HepG2 (cell line): ENCODE results near the gene CREB3. TPM values are rescaled to one million over a fixed set of nuclear protein-coding genes. Genes with fewer than 3 reads are reported as not detected.

ENCODE experiments used
- ATAC-seq: fragments of 200-7000 bp; cut with Tn5 transposase; 3 replicates; pipeline ENCODE4 v1.9.1; 2020; ENCODE audit warnings: mild to moderate bottlenecking, moderate library complexity
- BruUV-seq: library from RNA; stranded (reverse); fragments of 400-500 nt; replicated peaks from 2 replicates; lab custom pipeline; 2021; lab: Mats Ljungman, UMichigan
- CTCF ChIA-PET: fragments of 300-600 bp; formaldehyde crosslinking; extraction: SDS; loops from one replicate; lab custom pipeline; 2021; ENCODE audit warnings: low total read pairs, inconsistent platforms, low intra/inter-chr PET ratio; lab: Yijun Ruan, JAX
- POLR2A ChIA-PET: fragments of 350-600 bp; sonication (Branson Sonifier 250); formaldehyde crosslinking; loops from one replicate; lab custom pipeline; 2020; ENCODE audit warnings: antibody characterized with exemption, inconsistent platforms; lab: Yijun Ruan, JAX
- DNase-seq: peaks from one replicate; pipeline ENCODE4 v3.0.0-alpha.2; 2015; ENCODE audit warnings: low spot score
- FAIRE-seq: peaks from 3 replicates; lab custom pipeline; 2011; peaks lifted over from hg19 to GRCh38; lab: Jason Lieb, UNC
- H2AFZ ChIP-seq: one replicate; pipeline ENCODE4 v1.6.1; 2011; ENCODE audit warnings: low read length, inconsistent platforms
- H3K27ac ChIP-seq: fragments of 300-600 bp; 3 replicates; pipeline ENCODE4 v1.8.0; 2011; ENCODE audit warnings: mixed run types, mild to moderate bottlenecking, mixed read lengths, low read length, inconsistent platforms; ENCODE audit not compliant: insufficient read depth; ENCODE audit errors: extremely low read length
- H3K27me3 ChIP-seq, 2 experiments: fragments of 200-600 bp in 1 of 2; 2 replicates in 1 of 2; 3 replicates in 1 of 2; pipeline versions ENCODE4 v1.6.0 to v1.8.0; 2011; ENCODE audit warnings: low read length in 2 of 2, mild to moderate bottlenecking in 2 of 2, moderate library complexity in 2 of 2, inconsistent platforms in 1 of 2; ENCODE audit not compliant: insufficient read depth in 2 of 2, control insufficient read depth in 1 of 2
- H3K36me3 ChIP-seq, 2 experiments: fragments of 200-600 bp in 1 of 2; replicated peaks in 1 of 2; 2 replicates in 1 of 2; 3 replicates in 1 of 2; pipeline versions ENCODE4 v1.5.1 to v1.8.0; 2011; ENCODE audit warnings: low read length in 2 of 2, inconsistent platforms in 1 of 2; ENCODE audit not compliant: insufficient read depth in 2 of 2, control insufficient read depth in 1 of 2
- H3K4me1 ChIP-seq: 2 replicates; pipeline ENCODE4 v1.5.1; 2012; ENCODE audit warnings: low read length, inconsistent platforms; ENCODE audit not compliant: insufficient read depth
- H3K4me2 ChIP-seq: 2 replicates; pipeline ENCODE4 v1.6.0; 2011; ENCODE audit warnings: low read depth, low read length, inconsistent platforms
- H3K4me3 ChIP-seq, 3 experiments: fragments of 200-600 bp in 1 of 3; sonication (generic), shearing (Covaris generic) in 1 of 3; replicated peaks in 1 of 3; 2 replicates each; pipeline ENCODE4 v1.5.1; 2011 to 2016; ENCODE audit warnings: low read length in 3 of 3, inconsistent platforms in 2 of 3, low read depth in 2 of 3, mild to moderate bottlenecking in 2 of 3, control low read depth in 1 of 3, mixed read lengths in 1 of 3; ENCODE audit not compliant: insufficient read depth in 1 of 3
- H3K79me2 ChIP-seq: one replicate; pipeline ENCODE4 v1.6.1; 2011; ENCODE audit warnings: low read length, inconsistent platforms; ENCODE audit not compliant: insufficient read depth
- H3K9ac ChIP-seq: 2 replicates; pipeline ENCODE4 v1.6.0; 2011; ENCODE audit warnings: mild to moderate bottlenecking, low read depth, low read length, inconsistent platforms; ENCODE audit not compliant: insufficient read depth
- H3K9me3 ChIP-seq: 2 replicates; pipeline ENCODE4 v1.5.1; 2012; ENCODE audit warnings: mild to moderate bottlenecking, low read length
- H4K20me1 ChIP-seq: 2 replicates; pipeline ENCODE4 v1.6.0; 2011; ENCODE audit warnings: inconsistent platforms, mild to moderate bottlenecking, low read length, moderate library complexity; ENCODE audit not compliant: insufficient read depth
- ARID5B ChIP-seq: IDR thresholded peaks from 2 replicates; pipeline ENCODE4 v1.4.0; 2020; ENCODE audit warnings: mild to moderate bottlenecking, missing genetic modification reagents
- BCL6 ChIP-seq: IDR thresholded peaks from 2 replicates; pipeline ENCODE4 v1.6.1; 2016; ENCODE audit warnings: missing genetic modification reagents, missing compliant biosample characterization
- HNF4G ChIP-seq, 2 experiments: sonication (generic) in 1 of 2; formaldehyde crosslinking in 1 of 2; IDR thresholded peaks; 2 replicates each; pipeline versions ENCODE4 v1.4.0 to v1.6.1; 2011 to 2020; ENCODE audit warnings: borderline replicate concordance in 2 of 2, low read depth in 2 of 2, mild to moderate bottlenecking in 2 of 2, low read length in 1 of 2, missing genetic modification reagents in 1 of 2, moderate library complexity in 1 of 2
- KLF16 ChIP-seq, 2 experiments: sonication (generic) in 1 of 2; formaldehyde crosslinking in 1 of 2; IDR thresholded peaks; 2 replicates each; pipeline versions ENCODE4 v1.6.1 to v1.8.0; 2016 to 2023; ENCODE audit warnings: missing genetic modification reagents in 2 of 2, missing compliant biosample characterization in 1 of 2
- LRRFIP1 ChIP-seq: sonication (generic); formaldehyde crosslinking; conservative IDR thresholded peaks from 2 replicates; pipeline ENCODE4 v1.4.0; 2020; ENCODE audit warnings: missing genetic modification reagents
- MIXL1 ChIP-seq: IDR thresholded peaks from 2 replicates; pipeline ENCODE4 v1.6.1; 2016
- MYC ChIP-seq: sonication (generic); formaldehyde crosslinking; IDR thresholded peaks from 2 replicates; pipeline ENCODE4 v1.9.0; 2021; ENCODE audit warnings: missing genetic modification reagents, borderline replicate concordance
- NFKBIZ ChIP-seq: IDR thresholded peaks from 2 replicates; pipeline ENCODE4 v1.6.1; 2018; ENCODE audit warnings: missing genetic modification reagents, missing compliant biosample characterization
- PBX2 ChIP-seq: IDR thresholded peaks from 2 replicates; pipeline ENCODE4 v1.6.1; 2016; ENCODE audit warnings: control low read depth
- SNAPC2 ChIP-seq: sonication (generic); formaldehyde crosslinking; IDR thresholded peaks from 2 replicates; pipeline ENCODE4 v1.8.1; 2022; ENCODE audit warnings: mild to moderate bottlenecking, missing genetic modification reagents
- TAF1 ChIP-seq: sonication (generic); formaldehyde crosslinking; IDR thresholded peaks from 2 replicates; pipeline ENCODE4 v1.4.0; 2020; ENCODE audit warnings: missing genetic modification reagents
- ZEB1 ChIP-seq: IDR thresholded peaks from 2 replicates; pipeline ENCODE4 v1.6.1; 2012; ENCODE audit warnings: mild to moderate bottlenecking, low read depth, inconsistent platforms; ENCODE audit not compliant: insufficient replicate concordance
- ZMYM3 ChIP-seq: sonication (generic); formaldehyde crosslinking; IDR thresholded peaks from 2 replicates; pipeline ENCODE4 v1.5.1; 2020; ENCODE audit warnings: mild to moderate bottlenecking, missing genetic modification reagents
- ZNF367 ChIP-seq: sonication (generic); formaldehyde crosslinking; IDR thresholded peaks from 2 replicates; pipeline ENCODE4 v1.4.0; 2020; ENCODE audit warnings: missing genetic modification reagents, borderline replicate concordance
- ZNF552 ChIP-seq: sonication (generic); formaldehyde crosslinking; IDR thresholded peaks from 2 replicates; pipeline ENCODE4 v1.9.0; 2022; ENCODE audit warnings: missing genetic modification reagents, mild to moderate bottlenecking, borderline replicate concordance
- ZNF83 ChIP-seq: sonication (generic); formaldehyde crosslinking; IDR thresholded peaks from 2 replicates; pipeline ENCODE4 v1.4.0; 2020; ENCODE audit warnings: missing genetic modification reagents, mild to moderate bottlenecking, borderline replicate concordance
- ZZZ3 ChIP-seq: sonication (generic); formaldehyde crosslinking; IDR thresholded peaks from 2 replicates; pipeline ENCODE4 v1.4.0; 2020; ENCODE audit warnings: missing genetic modification reagents, mild to moderate bottlenecking, borderline replicate concordance
- WGBS: methylation state at CpG from one replicate; pipeline ENCODE4 v1.1.6; 2017; ENCODE audit warnings: low lambda C conversion rate; 5-methylcytosine and 5-hydroxymethylcytosine counted together
- in situ Hi-C: cut with HindIII; loops from 2 replicates; pipeline ENCODE4 v1.10.0; 2017; ENCODE audit warnings: low pct_unique_long_range_greater_than_20kb; ENCODE audit not compliant: extremely low pct_ligation_motif_present
- intact Hi-C: fragments of 100-400 bp; cut with micrococcal nuclease; formaldehyde crosslinking; loops from one replicate; pipeline ENCODE4 v1.10.0; 2022; ENCODE audit not compliant: unreplicated experiment
- polyA plus RNA-seq, 8 experiments: library from polyadenylated mRNA; depleted of rRNA in 3 of 8; stranded (reverse) in 7 of 8; unstranded in 1 of 8; fragments of >200 nt; fragmentation: Illumina TruSeq in 4 of 8; extraction: Trizol in 4 of 8; gene quantifications; 2 replicates each; pipeline versions ENCODE4 v1.2.1 to v1.2.3, GENCODE V29; 2011 to 2016; ENCODE audit warnings: low read depth in 4 of 8, missing spikeins in 1 of 8, mixed read lengths in 1 of 8; ENCODE audit not compliant: insufficient read depth in 1 of 8
- total RNA-seq, 5 experiments: library from RNA; depleted of rRNA; stranded (reverse); fragments of >200 nt; fragmentation: Illumina TruSeq; extraction: Trizol; gene quantifications; 2 replicates each; pipeline ENCODE4 v1.2.3, GENCODE V29; 2016; ENCODE audit warnings: low read depth in 1 of 5

Gene CREB3
- total and polyA plus RNA-seq, 2 of the 13 experiments (the other 11 are each of a cell fraction or from before 2014, with no cell fraction given): 11.1 to 34.2 TPM

GRCh38 chr9:35734096-35734495 lies 1.6 kb downstream of the CREB3 start:
- Histone ChIP-seq H3K79me2 (peaks cover 38% of the 10 kb centered on the region), H4K20me1 (peaks cover 19% of the 10 kb centered on the region), H3K9me3 (no peaks in the 10 kb centered on the region), H3K4me2 (no peak overlapping the region), H3K4me3 (no peak overlapping the region), H2AFZ (no peak overlapping the region), H3K9ac (no peak overlapping the region), H3K27ac (no peak overlapping the region), H3K4me1 (peaks cover 35% of the 10 kb centered on the region), H3K36me3 (peaks cover 26 to 50% of the 10 kb centered on the region in 2 experiments), H3K27me3 (no peaks in the 10 kb centered on the region; a peak in 1 of 5 replicates)
- BruUV-seq: no TSS peak
- FAIRE-seq (no peak), DNase-seq (no peak)
- in situ Hi-C loops: no loop called here
- ChIA-PET CTCF (no interaction called here), POLR2A (interaction anchor here (3.1 kb wide), 1 partner anchor 13 kb away, joined by 43 read pairs; the partner anchor contains the start of genes GBA2 and RGP1)
- 89% methylated on average over 3 of the region's 3 CpGs for WGBS
- TF ChIP-seq LRRFIP1 (CRISPR knock-in tag) (no peak), SNAPC2 (CRISPR knock-in tag) (no peak), ZZZ3 (CRISPR knock-in tag) (no peak), KLF16 (CRISPR knock-in tag; IDR thresholded peaks at IDR 0.05) (no peak), ZNF552 (CRISPR knock-in tag) (no peak), NFKBIZ (CRISPR knock-in tag) (no peak), MIXL1 (CRISPR knock-in tag) (no peak), PBX2 (CRISPR knock-in tag) (no peak), HNF4G (IDR thresholded peaks at IDR 0.05; ENCODE audit: borderline replicate concordance, low read depth, low read length) (no peak), HNF4G (CRISPR knock-in tag; IDR thresholded peaks at IDR 0.05; ENCODE audit: borderline replicate concordance, low read depth) (no peak), ZNF367 (CRISPR knock-in tag) (no peak), TAF1 (CRISPR knock-in tag) (no peak), MYC (CRISPR knock-in tag) (no peak), ARID5B (no peak), BCL6 (CRISPR knock-in tag) (no peak), ZNF83 (no peak), ZMYM3 (CRISPR knock-in tag) (no peak), ZEB1 (no peak)
- TF ChIP-seq, all 625 proteins: peak for 0
- ATAC-seq: no peak
- intact Hi-C loops: loop anchor here (5.0 to 10.0 kb wide), 2 partner anchors 93 to 239 kb away; partner anchors contain the start of genes FAM221B, RUSC2 and TMEM8B
